ENCODE results near the gene SNX13.
A peak's percentile ranks its signal among the peaks of the same experiment; 100 is the strongest.

SNX13 gene

DNA sequence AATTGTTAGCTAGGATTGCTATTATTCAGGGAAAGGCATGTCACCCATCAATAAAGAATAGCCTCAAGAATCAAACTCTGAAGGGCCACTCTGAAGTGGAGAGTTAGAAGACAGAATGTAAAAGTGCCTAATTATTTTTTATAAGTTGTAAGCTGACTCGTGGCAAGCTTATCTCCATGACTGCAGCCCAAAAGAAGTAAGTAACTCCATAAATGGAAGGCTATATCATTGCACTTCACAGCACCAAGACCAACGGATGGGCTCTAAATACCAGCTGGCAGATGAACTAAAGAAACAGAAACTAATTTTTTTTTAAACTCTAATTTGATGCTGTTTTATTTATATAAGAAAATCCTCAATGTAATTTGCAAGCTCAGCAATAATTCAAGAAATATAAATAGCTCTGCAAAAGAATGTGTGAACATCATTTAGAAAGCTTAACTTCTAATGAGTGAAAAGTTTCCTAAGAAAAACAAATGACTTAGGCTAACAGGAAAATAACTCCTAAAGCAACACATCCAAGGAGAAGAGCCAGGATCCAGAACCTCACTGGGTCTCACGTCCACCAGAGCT is 165.5 kb downstream of the SNX13 start:
- Histone ChIP-seq H3K27ac (replicated peaks) (no peak overlapping the region), H3K27me3 (ENCODE audit: insufficient read depth, poor library complexity, severe bottlenecking) (no peaks in the 10 kb centered on the region), H3K4me3 (replicated peaks; ENCODE audit: insufficient read depth, low read length) (no peak overlapping the region)
- TF ChIP-seq, protein P1, sequence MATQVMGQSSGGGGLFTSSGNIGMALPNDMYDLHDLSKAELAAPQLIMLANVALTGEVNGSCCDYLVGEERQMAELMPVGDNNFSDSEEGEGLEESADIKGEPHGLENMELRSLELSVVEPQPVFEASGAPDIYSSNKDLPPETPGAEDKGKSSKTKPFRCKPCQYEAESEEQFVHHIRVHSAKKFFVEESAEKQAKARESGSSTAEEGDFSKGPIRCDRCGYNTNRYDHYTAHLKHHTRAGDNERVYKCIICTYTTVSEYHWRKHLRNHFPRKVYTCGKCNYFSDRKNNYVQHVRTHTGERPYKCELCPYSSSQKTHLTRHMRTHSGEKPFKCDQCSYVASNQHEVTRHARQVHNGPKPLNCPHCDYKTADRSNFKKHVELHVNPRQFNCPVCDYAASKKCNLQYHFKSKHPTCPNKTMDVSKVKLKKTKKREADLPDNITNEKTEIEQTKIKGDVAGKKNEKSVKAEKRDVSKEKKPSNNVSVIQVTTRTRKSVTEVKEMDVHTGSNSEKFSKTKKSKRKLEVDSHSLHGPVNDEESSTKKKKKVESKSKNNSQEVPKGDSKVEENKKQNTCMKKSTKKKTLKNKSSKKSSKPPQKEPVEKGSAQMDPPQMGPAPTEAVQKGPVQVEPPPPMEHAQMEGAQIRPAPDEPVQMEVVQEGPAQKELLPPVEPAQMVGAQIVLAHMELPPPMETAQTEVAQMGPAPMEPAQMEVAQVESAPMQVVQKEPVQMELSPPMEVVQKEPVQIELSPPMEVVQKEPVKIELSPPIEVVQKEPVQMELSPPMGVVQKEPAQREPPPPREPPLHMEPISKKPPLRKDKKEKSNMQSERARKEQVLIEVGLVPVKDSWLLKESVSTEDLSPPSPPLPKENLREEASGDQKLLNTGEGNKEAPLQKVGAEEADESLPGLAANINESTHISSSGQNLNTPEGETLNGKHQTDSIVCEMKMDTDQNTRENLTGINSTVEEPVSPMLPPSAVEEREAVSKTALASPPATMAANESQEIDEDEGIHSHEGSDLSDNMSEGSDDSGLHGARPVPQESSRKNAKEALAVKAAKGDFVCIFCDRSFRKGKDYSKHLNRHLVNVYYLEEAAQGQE (IDR thresholded peaks at IDR 0.05; ENCODE audit: insufficient replicate concordance, low read depth): no peak
- TF ChIP-seq, protein P2, sequence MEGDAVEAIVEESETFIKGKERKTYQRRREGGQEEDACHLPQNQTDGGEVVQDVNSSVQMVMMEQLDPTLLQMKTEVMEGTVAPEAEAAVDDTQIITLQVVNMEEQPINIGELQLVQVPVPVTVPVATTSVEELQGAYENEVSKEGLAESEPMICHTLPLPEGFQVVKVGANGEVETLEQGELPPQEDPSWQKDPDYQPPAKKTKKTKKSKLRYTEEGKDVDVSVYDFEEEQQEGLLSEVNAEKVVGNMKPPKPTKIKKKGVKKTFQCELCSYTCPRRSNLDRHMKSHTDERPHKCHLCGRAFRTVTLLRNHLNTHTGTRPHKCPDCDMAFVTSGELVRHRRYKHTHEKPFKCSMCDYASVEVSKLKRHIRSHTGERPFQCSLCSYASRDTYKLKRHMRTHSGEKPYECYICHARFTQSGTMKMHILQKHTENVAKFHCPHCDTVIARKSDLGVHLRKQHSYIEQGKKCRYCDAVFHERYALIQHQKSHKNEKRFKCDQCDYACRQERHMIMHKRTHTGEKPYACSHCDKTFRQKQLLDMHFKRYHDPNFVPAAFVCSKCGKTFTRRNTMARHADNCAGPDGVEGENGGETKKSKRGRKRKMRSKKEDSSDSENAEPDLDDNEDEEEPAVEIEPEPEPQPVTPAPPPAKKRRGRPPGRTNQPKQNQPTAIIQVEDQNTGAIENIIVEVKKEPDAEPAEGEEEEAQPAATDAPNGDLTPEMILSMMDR (IDR thresholded peaks at IDR 0.05; ENCODE audit: insufficient read depth, low read length): no peak
- TF ChIP-seq SPI1 (IDR thresholded peaks at IDR 0.05; ENCODE audit: borderline replicate concordance, low read depth): no peak
- DNase-seq (ENCODE audit: low read depth in 1 of 2, low spot score in 1 of 2): no peak

DNA sequence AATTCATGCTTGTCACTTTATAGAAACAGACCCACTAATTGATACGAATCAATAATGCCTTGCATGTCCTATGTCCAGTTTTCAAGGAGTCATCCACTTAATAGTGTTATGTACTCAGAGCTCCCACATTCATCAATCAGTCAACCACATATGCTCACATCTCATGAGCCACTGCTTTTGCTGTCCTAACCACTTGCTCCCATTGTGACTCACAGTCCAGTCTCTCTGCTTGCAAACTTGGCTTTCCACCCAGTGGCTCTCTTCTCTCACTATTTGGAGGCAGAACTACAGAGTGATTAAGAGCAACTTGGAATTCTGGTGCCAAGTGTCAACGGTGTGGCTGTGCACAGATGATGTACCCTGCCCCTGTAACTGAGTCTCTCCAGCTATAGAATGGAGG is 166.0 kb downstream of the SNX13 start:
- peak in 1 of 2 experiments; percentile 6 for DNase-seq (ENCODE audit: low read depth in 1 of 2, low spot score in 1 of 2)
- Histone ChIP-seq H3K27ac (replicated peaks) (no peak overlapping the region), H3K27me3 (ENCODE audit: insufficient read depth, poor library complexity, severe bottlenecking) (no peaks in the 10 kb centered on the region), H3K4me3 (replicated peaks; ENCODE audit: insufficient read depth, low read length) (no peak overlapping the region)
- no peak for TF ChIP-seq POLR2AphosphoS5 (IDR thresholded peaks at IDR 0.05; ENCODE audit: low read depth)
- TF ChIP-seq GABPA (IDR thresholded peaks at IDR 0.05; ENCODE audit: low read depth): no peak

DNA sequence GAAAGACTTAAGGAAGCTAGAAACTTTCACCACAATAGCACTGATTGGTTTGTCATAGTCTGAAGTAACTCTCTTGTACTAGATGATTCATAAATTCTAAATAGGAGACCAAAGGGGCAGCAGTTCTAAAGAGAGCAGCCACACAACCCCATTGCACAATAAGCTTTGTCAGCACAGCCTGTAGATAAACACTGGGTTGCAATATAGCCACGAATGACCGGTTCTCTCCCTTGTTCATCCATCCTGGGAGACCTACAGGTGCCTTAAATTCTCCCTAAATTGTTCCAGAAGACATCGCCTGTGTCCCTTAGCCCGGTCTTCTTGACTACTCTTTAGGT is 167.0 kb downstream of the SNX13 start:
- DNase-seq (ENCODE audit: low read depth in 1 of 2, low spot score in 1 of 2): peak; percentile 81 to 83
- H3K27ac ChIP-seq (replicated peaks): no peak overlapping the region
- TF ChIP-seq, protein P2 (IDR thresholded peaks at IDR 0.05; ENCODE audit: insufficient read depth, low read length): no peak
- no peak for TF ChIP-seq GABPA (IDR thresholded peaks at IDR 0.05; ENCODE audit: low read depth)
- TF ChIP-seq POLR2AphosphoS5 (IDR thresholded peaks at IDR 0.05; ENCODE audit: low read depth): no peak
- TF ChIP-seq, protein P1 (IDR thresholded peaks at IDR 0.05; ENCODE audit: insufficient replicate concordance, low read depth): no peak

DNA sequence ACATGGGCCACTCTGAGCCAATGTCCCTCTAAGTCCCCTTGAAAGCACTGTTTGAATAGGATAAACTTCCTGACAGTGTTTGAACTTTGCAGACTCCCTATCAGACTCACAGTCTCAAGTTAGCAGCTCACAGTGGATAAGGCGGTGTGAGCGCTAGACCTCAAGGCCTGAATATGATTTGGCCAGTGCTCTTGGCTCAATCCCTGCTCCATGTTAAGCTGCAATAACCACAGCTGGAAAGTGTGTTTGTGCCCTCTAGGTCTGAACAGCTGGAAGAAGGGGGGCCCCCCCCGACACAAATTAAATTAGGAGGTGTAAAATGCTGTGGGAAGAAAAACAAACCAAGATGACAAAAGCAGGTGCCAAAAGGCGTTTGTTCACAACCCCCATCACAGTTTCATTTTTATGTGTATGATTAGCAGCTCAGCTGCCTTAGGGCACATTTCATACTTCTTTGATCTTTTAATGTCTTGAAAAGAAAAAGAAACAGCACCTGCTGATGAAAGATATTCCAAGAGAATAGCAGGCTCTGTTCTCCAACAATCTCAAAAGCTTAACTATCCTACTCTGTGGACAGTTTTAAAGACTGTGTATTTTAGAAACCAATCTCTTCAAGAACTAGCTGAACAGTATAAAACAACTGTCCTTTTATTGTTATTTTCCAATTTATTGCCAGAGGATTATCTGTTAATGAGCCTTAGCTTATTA is 167.6 kb downstream of the SNX13 start:
- TF ChIP-seq GABPA (IDR thresholded peaks at IDR 0.05; ENCODE audit: low read depth) (no peak), SPI1 (IDR thresholded peaks at IDR 0.05; ENCODE audit: borderline replicate concordance, low read depth) (no peak), POLR2AphosphoS5 (IDR thresholded peaks at IDR 0.05; ENCODE audit: low read depth) (no peak)
- TF ChIP-seq, protein P2 (IDR thresholded peaks at IDR 0.05; ENCODE audit: insufficient read depth, low read length): no peak
- TF ChIP-seq, protein P1 (IDR thresholded peaks at IDR 0.05; ENCODE audit: insufficient replicate concordance, low read depth): no peak
- no peak for DNase-seq (ENCODE audit: low read depth in 1 of 2, low spot score in 1 of 2)
- Histone ChIP-seq H3K4me3 (replicated peaks; ENCODE audit: insufficient read depth, low read length) (no peak overlapping the region), H3K27me3 (ENCODE audit: insufficient read depth, poor library complexity, severe bottlenecking) (no peaks in the 10 kb centered on the region), H3K27ac (replicated peaks) (no peak overlapping the region)

More for the DNA sequence above, 167.0 kb downstream of the SNX13 start:
- H3K4me3 ChIP-seq (replicated peaks; ENCODE audit: insufficient read depth, low read length): no peak overlapping the region
- H3K27me3 ChIP-seq (ENCODE audit: insufficient read depth, poor library complexity, severe bottlenecking): no peaks in the 10 kb centered on the region

Measured in HL-60 (cell line).